ENCODE data around the gene SRSF8. TPM values are rescaled to one million over a fixed set of nuclear protein-coding genes. Genes with fewer than 3 reads are reported as not detected.

SRSF8 gene
- total RNA-seq, 1 donor from 2014 or later, result 57.6 TPM

DNA sequence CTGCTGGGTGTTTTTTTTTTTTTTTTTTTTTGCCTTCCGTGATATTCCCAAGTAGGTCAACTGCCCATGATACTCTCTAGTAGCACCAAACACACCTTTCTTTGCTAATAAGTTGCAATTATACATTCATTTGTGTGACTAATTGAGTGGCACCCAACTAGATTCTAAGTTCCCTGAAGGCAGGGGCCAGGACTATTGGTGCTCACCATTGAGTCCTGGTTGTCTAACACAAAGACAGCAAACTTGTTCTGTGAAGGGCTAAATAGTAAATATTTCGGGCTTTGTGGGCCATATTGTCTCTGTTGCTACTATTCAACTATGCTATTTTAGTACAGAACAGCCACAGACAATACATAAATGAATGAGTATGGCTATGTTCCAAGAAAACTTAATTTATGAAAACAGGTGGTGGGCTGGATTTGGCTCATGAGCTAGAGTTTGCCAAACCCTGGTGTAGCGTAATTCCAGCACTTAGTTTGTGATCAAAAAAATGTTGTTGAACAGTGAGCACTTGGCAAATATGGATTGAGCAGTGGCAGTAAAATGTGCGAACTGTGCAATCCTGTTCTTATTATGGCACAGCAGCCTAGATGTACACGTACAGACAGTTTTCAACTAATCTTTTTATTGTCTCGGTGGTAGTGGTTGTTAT lies 34.3 kb downstream of the SRSF8 start:
- Mint-ChIP-seq H3K4me1 (ENCODE audit: unreplicated experiment) (peaks cover 26% of the 10 kb centered on the region), H3K27ac (ENCODE audit: unreplicated experiment) (no peak overlapping the region), H3K9me3 (ENCODE audit: unreplicated experiment) (no peaks in the 10 kb centered on the region), H3K36me3 (ENCODE audit: unreplicated experiment) (peaks cover 19% of the 10 kb centered on the region), H3K27me3 (ENCODE audit: unreplicated experiment) (no peaks in the 10 kb centered on the region), H3K4me3 (ENCODE audit: unreplicated experiment) (no peak overlapping the region)
- no peak for DNase-seq (ENCODE audit: extremely low spot score, unreplicated experiment)
- TF ChIP-seq, protein P1, sequence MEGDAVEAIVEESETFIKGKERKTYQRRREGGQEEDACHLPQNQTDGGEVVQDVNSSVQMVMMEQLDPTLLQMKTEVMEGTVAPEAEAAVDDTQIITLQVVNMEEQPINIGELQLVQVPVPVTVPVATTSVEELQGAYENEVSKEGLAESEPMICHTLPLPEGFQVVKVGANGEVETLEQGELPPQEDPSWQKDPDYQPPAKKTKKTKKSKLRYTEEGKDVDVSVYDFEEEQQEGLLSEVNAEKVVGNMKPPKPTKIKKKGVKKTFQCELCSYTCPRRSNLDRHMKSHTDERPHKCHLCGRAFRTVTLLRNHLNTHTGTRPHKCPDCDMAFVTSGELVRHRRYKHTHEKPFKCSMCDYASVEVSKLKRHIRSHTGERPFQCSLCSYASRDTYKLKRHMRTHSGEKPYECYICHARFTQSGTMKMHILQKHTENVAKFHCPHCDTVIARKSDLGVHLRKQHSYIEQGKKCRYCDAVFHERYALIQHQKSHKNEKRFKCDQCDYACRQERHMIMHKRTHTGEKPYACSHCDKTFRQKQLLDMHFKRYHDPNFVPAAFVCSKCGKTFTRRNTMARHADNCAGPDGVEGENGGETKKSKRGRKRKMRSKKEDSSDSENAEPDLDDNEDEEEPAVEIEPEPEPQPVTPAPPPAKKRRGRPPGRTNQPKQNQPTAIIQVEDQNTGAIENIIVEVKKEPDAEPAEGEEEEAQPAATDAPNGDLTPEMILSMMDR (IDR thresholded peaks at IDR 0.05), result no peak

DNA sequence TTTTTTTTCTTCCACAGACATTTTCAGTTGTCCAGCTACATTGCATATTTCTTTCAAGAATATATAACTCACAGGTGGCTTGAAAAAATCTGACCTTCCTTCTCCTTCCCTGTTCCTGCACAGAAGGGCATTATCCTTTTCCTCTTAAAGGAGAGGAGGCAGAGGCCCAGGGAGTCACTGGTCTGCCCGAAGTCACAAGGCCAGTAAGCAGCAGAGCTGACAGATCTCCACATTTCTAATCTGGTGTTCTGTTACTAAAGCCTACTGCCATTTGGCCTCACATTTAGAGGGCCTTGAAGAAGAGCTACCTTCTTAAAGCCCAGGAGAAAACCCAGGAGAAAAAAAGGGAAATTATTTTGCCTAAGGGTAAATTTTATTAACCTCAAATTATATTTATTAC lies 35.2 kb downstream of the SRSF8 start:
- H3K9me3 Mint-ChIP-seq (ENCODE audit: unreplicated experiment), result no peaks in the 10 kb centered on the region
- H3K4me3 Mint-ChIP-seq (ENCODE audit: unreplicated experiment), result no peak overlapping the region
- H3K27ac Mint-ChIP-seq (ENCODE audit: unreplicated experiment), result no peak overlapping the region
- no peak for DNase-seq (ENCODE audit: extremely low spot score, unreplicated experiment)
- peaks cover 19% of the 10 kb centered on the region for H3K36me3 Mint-ChIP-seq (ENCODE audit: unreplicated experiment)
- TF ChIP-seq, protein P1 (IDR thresholded peaks at IDR 0.05), result no peak
- no peaks in the 10 kb centered on the region for H3K27me3 Mint-ChIP-seq (ENCODE audit: unreplicated experiment)
- H3K4me1 Mint-ChIP-seq (ENCODE audit: unreplicated experiment), result peaks cover 28% of the 10 kb centered on the region

DNA sequence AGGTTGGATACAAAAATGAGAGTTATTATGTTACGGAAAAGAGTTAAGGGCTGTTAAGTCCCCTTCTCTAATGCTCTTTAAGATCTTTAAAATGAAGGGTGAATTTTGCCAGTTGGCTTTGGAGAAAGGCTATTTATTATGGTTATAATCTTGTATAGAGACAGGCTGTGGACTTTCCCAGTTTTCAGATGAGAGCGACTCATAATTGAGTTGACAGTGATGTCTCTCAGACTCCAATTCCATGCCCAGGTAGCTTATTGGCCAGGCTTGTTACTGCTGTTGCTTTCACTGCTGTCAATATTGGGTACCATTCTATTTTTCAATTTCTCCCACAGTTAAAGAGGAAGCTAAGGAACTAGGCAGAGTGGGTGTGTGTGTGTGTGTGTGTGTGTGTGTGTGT lies 36.0 kb downstream of the SRSF8 start:
- no peak overlapping the region for H3K27ac Mint-ChIP-seq (ENCODE audit: unreplicated experiment)

DNA sequence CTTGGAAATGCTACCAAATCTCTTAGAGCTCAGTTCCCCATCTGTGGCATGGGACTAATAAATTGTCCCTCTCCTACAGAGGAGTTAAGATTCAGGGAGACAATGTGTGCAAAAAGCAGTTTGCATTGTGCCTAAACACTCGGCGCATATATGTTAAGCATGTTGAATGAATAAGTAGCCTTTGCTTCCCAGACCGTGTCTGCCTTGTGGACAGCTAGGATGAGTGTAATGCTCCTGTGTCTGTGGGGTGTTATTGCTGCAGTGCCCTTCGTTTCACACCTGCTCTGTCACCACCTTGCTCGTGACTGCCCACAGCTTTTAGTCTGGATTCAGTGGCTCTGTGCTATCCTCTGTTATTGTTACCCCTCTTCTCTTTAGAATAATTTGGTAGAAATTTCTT lies 37.0 kb downstream of the SRSF8 start:
- Mint-ChIP-seq H3K27me3 (ENCODE audit: unreplicated experiment) (no peaks in the 10 kb centered on the region), H3K4me3 (ENCODE audit: unreplicated experiment) (no peak overlapping the region), H3K4me1 (ENCODE audit: unreplicated experiment) (peaks cover 35% of the 10 kb centered on the region), H3K36me3 (ENCODE audit: unreplicated experiment) (peaks cover 8% of the 10 kb centered on the region), H3K27ac (ENCODE audit: unreplicated experiment) (no peak overlapping the region), H3K9me3 (ENCODE audit: unreplicated experiment) (no peaks in the 10 kb centered on the region)
- no peak for DNase-seq (ENCODE audit: extremely low spot score, unreplicated experiment)
- TF ChIP-seq, protein P1 (IDR thresholded peaks at IDR 0.05), result no peak

More for the DNA sequence above, 36.0 kb downstream of the SRSF8 start:
- no peak overlapping the region for H3K4me3 Mint-ChIP-seq (ENCODE audit: unreplicated experiment)
- DNase-seq (ENCODE audit: extremely low spot score, unreplicated experiment), result no peak
- H3K36me3 Mint-ChIP-seq (ENCODE audit: unreplicated experiment), result peaks cover 13% of the 10 kb centered on the region
- no peaks in the 10 kb centered on the region for H3K27me3 Mint-ChIP-seq (ENCODE audit: unreplicated experiment)
- TF ChIP-seq, protein P1 (IDR thresholded peaks at IDR 0.05), result no peak
- H3K9me3 Mint-ChIP-seq (ENCODE audit: unreplicated experiment), result no peaks in the 10 kb centered on the region
- H3K4me1 Mint-ChIP-seq (ENCODE audit: unreplicated experiment), result peaks cover 29% of the 10 kb centered on the region

DNA sequence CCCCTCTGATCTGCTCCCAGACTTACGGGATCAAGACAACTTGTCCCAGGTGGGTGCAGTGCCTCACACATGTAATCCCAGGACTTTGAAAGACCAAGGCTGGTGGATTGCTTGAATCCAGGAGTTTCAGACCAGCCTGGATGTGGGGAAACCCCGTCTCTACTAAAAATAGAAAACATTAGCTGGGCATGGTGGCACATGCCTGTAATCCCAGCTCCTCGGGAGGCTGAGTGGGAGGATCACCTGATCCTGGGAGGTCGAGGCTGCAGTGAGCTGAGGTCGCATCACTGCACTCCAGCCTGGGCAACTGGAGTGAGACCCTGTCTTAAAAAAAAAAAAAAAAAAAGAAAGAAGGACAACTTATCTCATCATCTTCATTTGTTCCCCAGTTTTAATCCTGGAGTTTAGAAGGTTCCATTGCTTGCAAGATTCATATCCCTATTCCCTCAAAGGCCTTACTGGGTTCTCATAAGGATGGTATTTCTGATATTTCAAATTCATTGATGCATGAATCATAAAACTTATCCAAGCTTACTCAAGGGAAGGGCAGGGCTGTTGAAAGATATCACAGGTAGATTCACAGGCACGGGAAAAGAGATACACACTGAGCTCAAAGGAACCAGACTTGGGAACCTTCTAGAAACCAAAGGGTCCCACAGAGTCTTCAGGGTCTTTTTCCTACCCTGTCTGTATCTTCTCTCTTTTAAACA lies 37.6 kb downstream of the SRSF8 start:
- H3K4me3 Mint-ChIP-seq (ENCODE audit: unreplicated experiment), result no peak overlapping the region
- DNase-seq (ENCODE audit: extremely low spot score, unreplicated experiment), result no peak
- H3K4me1 Mint-ChIP-seq (ENCODE audit: unreplicated experiment), result peaks cover 41% of the 10 kb centered on the region
- peaks cover 8% of the 10 kb centered on the region for H3K36me3 Mint-ChIP-seq (ENCODE audit: unreplicated experiment)
- no peaks in the 10 kb centered on the region for H3K9me3 Mint-ChIP-seq (ENCODE audit: unreplicated experiment)
- no peaks in the 10 kb centered on the region for H3K27me3 Mint-ChIP-seq (ENCODE audit: unreplicated experiment)
- TF ChIP-seq, protein P1 (IDR thresholded peaks at IDR 0.05), result no peak
- no peak overlapping the region for H3K27ac Mint-ChIP-seq (ENCODE audit: unreplicated experiment)

Measured in osteocyte (in vitro differentiated cells).